Measurements from ENCODE around the gene OAT.

GRCh38 chr10:124364674-124365073 is 54.0 kb downstream of the OAT start:
- TF ChIP-seq POLR2A (IDR thresholded peaks at IDR 0.05) = no peak
- TF ChIP-seq CTCF (IDR thresholded peaks at IDR 0.05) = no peak

All from testis (tissue), 2 donors.